Activated CD8-positive, alpha-beta memory T cell treated with anti-CD3 and anti-CD28 coated beads, Interleukin-2, amount 50 U/mL, for 24 hours (primary cell): ENCODE measurements around the gene BCL10.

ENCODE experiments used
- DNase-seq: peaks from one replicate; pipeline ENCODE4 v3.0.0-alpha.2; 2020; ENCODE audit errors: extremely low read depth

Gene BCL10

GRCh38 chr1:85276215-85276977 is at the start of gene BCL10:
Gene BCL10, minus strand, starts transcription at chr1:85276632. Its CDS starts 280 bp downstream, at chr1:85276352.
- DNase-seq, result peak; percentile 92

GRCh38 chr1:85325920-85326319 is 49.5 kb upstream of the BCL10 start:
- DNase-seq, result no peak

DNA sequence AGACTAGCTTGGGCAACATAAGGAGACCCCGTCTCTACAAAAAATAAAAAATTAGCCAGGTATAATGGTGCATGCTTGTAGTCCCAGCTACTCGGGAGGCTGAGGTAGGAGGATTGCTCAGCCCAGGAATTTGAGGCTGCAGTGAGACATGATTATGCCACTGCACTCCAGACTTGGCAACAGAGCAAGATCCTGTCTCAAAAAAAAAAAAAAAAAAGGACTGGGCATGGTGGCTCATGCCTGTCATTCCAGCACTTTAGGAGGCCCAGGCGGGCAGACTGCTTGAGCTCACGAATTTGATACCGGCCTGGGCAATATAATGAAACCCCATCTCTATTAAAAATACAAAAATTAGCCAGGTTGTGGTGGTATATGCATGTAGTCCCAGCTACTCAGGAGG is 47.3 kb upstream of the BCL10 start:
- DNase-seq, result no peak

- DNase-seq, result no peak
Observed at GRCh38 chr1:85322655-85323054, 46.2 kb upstream of the BCL10 start.

- DNase-seq, result no peak
Observed at GRCh38 chr1:85321237-85321964, 45.0 kb upstream of the BCL10 start.

DNA sequence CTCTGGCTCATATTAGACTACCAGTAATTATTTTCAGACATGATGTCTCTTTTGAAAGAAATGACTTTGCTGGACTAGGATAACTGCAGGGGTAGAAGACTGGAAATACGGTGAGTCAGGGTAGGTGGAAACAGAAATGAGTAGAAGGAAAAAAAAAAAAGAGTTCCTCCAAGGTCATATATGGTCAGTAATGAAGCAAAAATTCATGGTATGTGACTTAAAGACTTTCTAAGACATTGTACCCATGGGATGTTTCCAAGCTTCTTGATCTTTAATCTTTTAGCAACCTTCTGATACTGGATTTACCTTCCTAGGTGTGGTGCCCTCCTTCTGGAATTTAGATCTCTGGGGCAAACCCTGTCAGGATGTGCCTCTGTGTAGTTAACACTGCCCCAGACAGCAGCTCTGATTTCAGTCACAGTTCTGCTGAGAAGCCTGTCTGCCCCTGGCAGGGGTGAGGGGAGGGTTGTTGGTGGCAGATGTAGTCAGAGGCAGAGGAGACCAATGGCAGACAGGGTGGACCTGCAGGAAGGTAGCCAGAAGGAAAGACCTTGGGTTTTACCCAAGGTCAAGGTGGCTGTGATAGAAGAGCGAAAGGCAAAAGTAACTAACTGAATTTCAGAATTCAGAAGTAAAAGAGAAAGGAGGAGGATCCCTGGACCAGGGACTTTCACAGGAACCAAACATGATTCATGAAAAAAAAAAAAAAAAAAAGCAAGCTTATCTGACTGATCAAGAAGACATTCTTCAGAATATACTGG is 44.1 kb upstream of the BCL10 start:
- DNase-seq, result no peak

DNA sequence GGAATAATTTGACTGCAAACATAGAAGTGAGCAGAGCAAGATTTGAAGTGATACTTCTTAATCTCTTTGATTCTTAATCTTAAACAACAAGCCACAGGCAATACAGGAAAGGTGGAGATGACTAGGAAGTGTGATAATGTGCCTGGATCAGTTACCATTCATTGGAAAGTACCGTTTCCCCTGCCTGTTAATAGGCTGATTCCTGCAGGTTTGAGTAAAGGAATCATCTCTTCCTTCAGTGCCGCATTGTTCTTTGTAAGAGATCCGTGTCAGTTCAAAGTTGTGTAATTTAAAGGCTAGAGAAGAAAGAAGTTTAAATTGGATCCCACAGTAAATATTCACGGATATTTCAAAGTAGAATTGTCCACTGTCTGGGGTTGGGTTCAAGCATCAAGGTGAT is 43.5 kb upstream of the BCL10 start:
- DNase-seq, result no peak

DNA sequence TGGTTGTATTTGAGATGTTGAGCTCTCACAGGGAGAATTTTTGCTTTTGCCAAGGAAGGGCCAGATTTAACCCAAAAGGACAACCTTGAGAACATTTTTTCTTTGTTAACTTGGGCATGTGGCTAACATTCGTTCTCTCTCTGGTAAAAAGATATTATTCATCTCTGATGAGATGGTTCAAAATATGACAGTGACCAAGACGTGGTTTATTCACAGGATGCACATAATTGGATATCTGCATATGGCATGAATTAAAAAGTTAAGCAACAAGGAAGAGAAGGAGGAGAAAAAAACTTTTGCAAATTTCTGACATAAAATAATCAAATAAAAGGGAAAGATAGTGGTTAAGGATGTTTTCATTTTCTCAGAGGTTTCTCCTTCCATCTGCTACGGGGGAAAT is 43.1 kb upstream of the BCL10 start:
- DNase-seq, result no peak

DNA sequence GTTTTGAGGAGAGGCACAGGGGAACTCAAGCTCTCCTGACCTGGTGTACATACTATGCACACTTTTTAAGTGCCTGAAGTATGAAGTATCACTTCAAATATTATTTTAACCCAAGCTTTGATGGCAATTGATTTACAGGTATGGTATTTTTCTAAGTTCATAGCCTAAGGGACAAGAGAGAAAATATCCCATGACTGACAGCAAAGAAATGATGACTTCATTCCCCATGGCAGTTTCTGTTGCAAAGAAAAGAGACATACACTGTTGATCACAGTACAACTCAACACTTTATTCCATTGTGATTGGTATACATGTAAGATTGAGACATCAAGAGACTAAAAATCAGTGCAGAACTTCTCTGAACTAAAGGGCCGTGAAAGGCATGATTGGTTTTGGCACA is 41.8 kb upstream of the BCL10 start:
- DNase-seq, result no peak

- DNase-seq, result no peak
Observed at GRCh38 chr1:85317560-85317959, 41.1 kb upstream of the BCL10 start.

DNA sequence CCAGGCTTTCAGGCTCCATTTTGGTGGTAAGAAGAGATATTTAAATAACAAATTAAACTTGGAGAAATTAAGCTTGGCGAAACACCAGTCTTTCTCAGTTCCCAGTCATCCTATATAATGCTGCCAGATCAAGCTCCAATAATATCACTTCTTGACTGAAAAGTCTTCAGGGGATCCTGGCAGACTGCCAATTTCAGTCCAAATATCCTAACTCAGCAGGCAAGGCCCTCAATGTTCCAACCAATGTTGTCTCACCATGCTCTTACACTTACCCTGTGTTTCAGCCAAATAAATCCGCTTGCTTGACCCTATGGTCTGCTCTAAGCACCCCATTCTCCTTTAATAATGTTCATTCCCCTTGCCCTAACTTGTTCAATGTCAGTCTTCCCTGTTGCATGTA is 39.9 kb upstream of the BCL10 start:
- DNase-seq, result no peak

GRCh38 chr1:85315789-85316188 is 39.4 kb upstream of the BCL10 start:
- DNase-seq, result no peak

- DNase-seq, result no peak
Observed at GRCh38 chr1:85314726-85315125, 38.3 kb upstream of the BCL10 start.

DNA sequence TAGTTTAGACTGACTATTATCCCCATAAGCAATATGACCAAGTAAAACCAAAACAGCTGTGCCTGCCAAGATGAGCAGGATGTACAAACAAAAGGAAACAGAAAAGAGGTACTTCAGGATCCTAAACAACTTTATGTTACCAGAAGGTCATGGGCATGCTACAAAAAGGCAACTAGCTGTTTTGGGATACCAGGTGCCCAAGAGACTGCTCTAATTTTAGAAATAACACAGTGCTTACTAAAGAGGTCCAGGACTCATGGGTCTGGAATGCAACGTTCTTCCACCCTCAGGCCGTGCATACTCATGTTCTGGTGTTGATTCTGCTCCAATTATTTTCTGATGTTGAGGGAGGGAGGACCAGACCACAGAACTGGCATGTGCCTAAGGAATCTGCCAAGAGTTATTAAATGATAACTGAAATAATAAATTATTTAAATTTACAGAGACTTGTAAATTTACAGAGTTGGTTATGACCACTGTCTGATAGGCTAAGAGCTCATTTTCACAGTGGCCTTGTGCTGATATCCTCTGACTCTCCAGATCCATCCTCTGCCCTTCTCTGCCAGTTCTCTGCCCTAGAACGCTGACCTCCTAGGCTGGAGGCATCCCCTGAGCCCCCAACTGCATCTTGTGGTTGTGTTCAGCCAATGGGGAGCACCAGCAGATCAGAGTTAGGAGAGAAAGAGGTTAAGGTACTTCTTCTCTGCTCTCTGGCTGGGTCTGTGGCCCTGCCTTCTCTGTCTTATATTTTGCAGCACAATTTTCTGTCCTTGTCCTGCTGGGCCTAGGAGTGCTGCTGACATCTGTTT is 37.7 kb upstream of the BCL10 start:
- DNase-seq, result no peak

DNA sequence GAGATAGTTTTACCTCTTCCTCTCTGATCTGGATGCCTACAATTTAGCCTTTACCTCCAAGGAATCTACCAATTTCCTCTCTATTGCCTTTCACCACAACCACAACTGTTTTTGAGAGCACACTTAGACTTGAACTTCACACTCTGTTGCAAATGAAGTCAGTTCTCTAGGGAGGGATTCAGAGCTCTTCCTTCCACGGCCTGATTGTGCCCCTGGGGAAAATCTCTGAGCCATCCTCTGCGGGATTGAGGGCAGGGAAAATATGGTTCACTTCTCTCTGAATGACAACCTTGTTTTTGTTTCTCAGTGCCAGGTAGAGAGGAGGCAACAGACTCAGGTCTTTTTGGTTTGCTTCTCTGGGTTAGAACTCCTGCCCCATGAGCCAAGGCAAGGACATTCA is 35.4 kb upstream of the BCL10 start:
- no peak for DNase-seq

- no peak for DNase-seq
Observed at GRCh38 chr1:85308833-85309350, 32.5 kb upstream of the BCL10 start.

DNA sequence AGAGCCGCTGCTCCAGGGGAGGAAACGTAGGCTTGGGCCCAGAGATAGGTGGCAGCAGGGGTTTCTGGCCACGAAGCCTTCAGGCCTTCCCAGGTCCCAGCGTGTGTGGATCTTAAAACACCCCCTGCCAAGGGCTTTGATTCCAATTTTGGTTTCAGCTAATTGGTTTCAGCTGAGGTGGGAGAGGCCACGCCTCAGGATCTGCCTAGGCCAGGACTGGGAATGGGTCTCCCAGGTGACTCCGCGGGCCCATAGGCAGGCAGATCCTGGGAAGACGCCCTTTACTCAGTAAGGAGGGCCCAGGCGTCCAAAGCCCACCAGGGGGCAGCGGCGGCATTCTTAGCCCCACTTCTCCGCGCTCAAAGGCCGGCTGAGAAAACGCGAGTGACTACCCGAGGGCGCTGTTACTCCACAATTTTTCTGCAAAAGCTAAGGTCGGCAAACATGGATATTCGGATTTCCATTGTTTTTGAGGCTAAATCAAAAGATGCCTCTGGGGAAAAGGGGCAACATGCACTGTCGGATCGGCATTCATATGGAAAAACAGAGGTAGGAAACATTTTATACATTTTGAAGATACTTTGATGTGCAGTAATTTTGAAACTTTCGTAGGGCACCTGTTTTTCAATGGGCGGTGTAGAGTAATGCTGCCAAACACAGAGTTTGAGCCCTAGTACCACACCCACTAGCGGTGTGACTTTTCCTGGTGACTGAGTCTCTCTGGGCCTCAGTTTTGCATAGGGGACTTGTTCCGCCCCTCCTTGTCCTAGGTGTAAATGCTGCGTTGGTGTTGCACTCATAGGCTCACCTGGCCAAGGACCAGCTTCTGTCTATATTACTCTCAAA is 31.8 kb upstream of the BCL10 start:
- DNase-seq, result no peak

GRCh38 chr1:85306236-85306635 is 29.8 kb upstream of the BCL10 start:
- DNase-seq, result no peak

GRCh38 chr1:85303440-85304162 is 27.2 kb upstream of the BCL10 start:
- no peak for DNase-seq

DNA sequence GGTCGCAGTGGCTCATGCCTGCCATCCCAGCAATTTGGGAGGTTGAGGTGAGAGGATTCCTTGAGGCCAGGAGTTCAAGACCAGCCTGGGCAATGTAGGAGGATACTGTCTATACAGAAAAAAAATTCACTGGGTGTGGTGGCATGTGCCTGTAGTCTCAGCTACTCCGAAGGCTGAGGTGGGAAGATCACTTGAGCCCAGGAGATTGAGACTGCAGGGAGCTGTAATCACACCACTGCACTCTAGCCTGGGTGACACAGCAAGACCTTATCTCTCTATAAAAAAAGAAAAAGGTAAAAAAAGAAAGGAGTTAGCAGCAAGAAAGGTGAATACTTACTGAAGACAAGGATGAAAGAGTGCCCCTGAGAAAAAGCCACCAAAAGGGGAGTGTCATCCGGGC is 23.7 kb upstream of the BCL10 start:
- no peak for DNase-seq
